ENCODE measurements around the gene NRTN. TPM values are rescaled to one million over a fixed set of nuclear protein-coding genes. Genes with fewer than 3 reads are reported as not detected.

Gene NRTN
- total and polyA plus RNA-seq, 2 of the 13 experiments (the other 11 are each of a cell fraction or from before 2014, with no cell fraction given): 4.1 to 5.3 TPM

GRCh38 chr19:5765220-5765619, 39.6 kb upstream of the NRTN start:
- no peak overlapping the region for H3K9ac ChIP-seq (ENCODE audit: insufficient read depth, low read depth, low read length)
- no peak overlapping the region for H3K4me3 ChIP-seq (replicated peaks in 1 of 3; ENCODE audit: insufficient read depth in 1 of 3, low read depth in 2 of 3, low read length in 3 of 3)
- ChIA-PET POLR2A (interaction anchor here (0.6 kb wide), 1 partner anchor 14 kb away, joined by 4 read pairs; no protein-coding TSS in a partner anchor), CTCF (ENCODE audit: low intra/inter-chr PET ratio, low total read pairs) (no interaction called here)
- H4K20me1 ChIP-seq (ENCODE audit: insufficient read depth, low read length): no peaks in the 10 kb centered on the region
- no peak for DNase-seq (ENCODE audit: low spot score)
- WGBS (ENCODE audit: low lambda C conversion rate): 56% methylated on average over 3 of the region's 3 CpGs
- H3K36me3 ChIP-seq (replicated peaks in 1 of 2; ENCODE audit: control insufficient read depth in 1 of 2, insufficient read depth in 2 of 2, low read length in 2 of 2): no peaks in the 10 kb centered on the region
- BruUV-seq (replicated peaks): no TSS peak
- H3K4me2 ChIP-seq (ENCODE audit: low read depth, low read length): no peak overlapping the region
- no peak for ATAC-seq
- H3K9me3 ChIP-seq (ENCODE audit: low read length): no peaks in the 10 kb centered on the region
- intact Hi-C loops (cut with micrococcal nuclease; ENCODE audit: unreplicated experiment) (no loop called here), in situ Hi-C loops (cut with HindIII; ENCODE audit: extremely low pct_ligation_motif_present, low pct_unique_long_range_greater_than_20kb) (no loop called here)
- H3K27ac ChIP-seq (ENCODE audit: extremely low read length, insufficient read depth, low read length): no peak overlapping the region
- FAIRE-seq: no peak
- peaks cover 5% of the 10 kb centered on the region; the same call in 1 of the 2 replicates for H3K4me1 ChIP-seq (ENCODE audit: insufficient read depth, low read length)
- no peak for TF ChIP-seq KLF12 (CRISPR knock-in tag; IDR thresholded peaks at IDR 0.05; ENCODE audit: borderline replicate concordance)
- no peak for TF ChIP-seq RBFOX2 (IDR thresholded peaks at IDR 0.05; ENCODE audit: low read depth, low read length)
- no peak for TF ChIP-seq ZSCAN21 (CRISPR knock-in tag; IDR thresholded peaks at IDR 0.05; ENCODE audit: borderline replicate concordance)
- peak; percentile 75; the same call in 1 of the 2 replicates for TF ChIP-seq ZNF24 (IDR thresholded peaks at IDR 0.05)
- no peak for TF ChIP-seq HOXA9 (CRISPR knock-in tag; IDR thresholded peaks at IDR 0.05; ENCODE audit: borderline replicate concordance)
- no peak for TF ChIP-seq ZNF737 (CRISPR knock-in tag; IDR thresholded peaks at IDR 0.05; ENCODE audit: borderline replicate concordance)
- TF ChIP-seq CSRNP1 (CRISPR knock-in tag; IDR thresholded peaks at IDR 0.05): no peak
- H2AFZ ChIP-seq (ENCODE audit: low read length): no peak overlapping the region
- H3K79me2 ChIP-seq (ENCODE audit: insufficient read depth, low read length): no peaks in the 10 kb centered on the region
- H3K27me3 ChIP-seq (ENCODE audit: control insufficient read depth in 1 of 2, insufficient read depth in 2 of 2, low read length in 2 of 2): no peaks in the 10 kb centered on the region; a peak in 1 of 5 replicates
